Peyer's patch (tissue), 4 donors: ENCODE measurements around the gene ANKRD65. TPM values are rescaled to one million over a fixed set of nuclear protein-coding genes. Genes with fewer than 3 reads are reported as not detected.
"Not testable (repeated sequence)": the region's sequence is repeated elsewhere in the genome, so short reads cannot be mapped to it uniquely, and the experiment has no call there.

Source experiments
- DNase-seq, 3 donors: peaks; one replicate each; pipeline ENCODE4 v3.0.0-alpha.2; 2017 to 2019
- H3K27ac ChIP-seq, 4 donors: fragments of 200-600 bp; sonication (generic); one replicate each; pipeline ENCODE4 v1.5.1; 2016 to 2019
- H3K27me3 ChIP-seq, 2 donors: fragments of 200-600 bp; sonication (generic); one replicate each; pipeline ENCODE4 v1.5.1; 2019
- H3K36me3 ChIP-seq, 3 donors: fragments of 200-600 bp; sonication (generic); one replicate each; pipeline ENCODE4 v1.5.1; 2016 to 2019
- H3K4me1 ChIP-seq, 4 donors: fragments of 200-600 bp; sonication (generic); one replicate each; pipeline ENCODE4 v1.5.1; 2016 to 2019
- H3K4me3 ChIP-seq, 4 donors: fragments of 200-600 bp; sonication (generic); 1 replicate in 3 of 4; 2 replicates in 1 of 4; pipeline ENCODE4 v1.5.1; 2016 to 2019; ENCODE audit warnings: mild to moderate bottlenecking in 1 of 4
- H3K9me3 ChIP-seq, 4 donors: fragments of 200-600 bp; sonication (generic); one replicate each; pipeline ENCODE4 v1.5.1; 2016 to 2019; ENCODE audit warnings: mild to moderate bottlenecking in 1 of 4
- CTCF ChIP-seq, 6 experiments: fragments of 450-650 bp in 4 of 6; fragments of 200-600 bp in 2 of 6; sonication (generic) in 1 of 6; IDR thresholded peaks; one replicate each; pipeline ENCODE4 v1.5.1; 2017 to 2019; ENCODE audit warnings: antibody characterized with exemption in 6 of 6, mild to moderate bottlenecking in 3 of 6, moderate library complexity in 1 of 6
- POLR2A ChIP-seq, 2 donors: fragments of 450-650 bp; IDR thresholded peaks; one replicate each; pipeline ENCODE4 v1.5.1; 2017; ENCODE audit warnings: antibody characterized with exemption in 2 of 2, mild to moderate bottlenecking in 2 of 2, moderate library complexity in 2 of 2
- total RNA-seq, 4 donors: library from RNA; depleted of rRNA; stranded (reverse); fragments of >200 nt; gene quantifications; one replicate each; pipeline ENCODE4 v1.1.0, GENCODE V29; 2016

ANKRD65 gene
- total RNA-seq, 4 donors from 2014 or later = 0.54 to 11.6 (median 2.0) TPM

- H3K9me3 ChIP-seq = no peaks in the 10 kb centered on the region
- no peak overlapping the region for H3K4me3 ChIP-seq
- H3K4me1 ChIP-seq = no peaks in the 10 kb centered on the region
- no peak for TF ChIP-seq CTCF (IDR thresholded peaks at IDR 0.05)
- TF ChIP-seq POLR2A (IDR thresholded peaks at IDR 0.05) = no peak
- no peaks in the 10 kb centered on the region for H3K27me3 ChIP-seq
- DNase-seq = no peak
- H3K36me3 ChIP-seq = no peaks in the 10 kb centered on the region
- H3K27ac ChIP-seq = no peak overlapping the region
Measured at GRCh38 chr1:1451696-1452364, 30.8 kb upstream of the ANKRD65 start.

GRCh38 chr1:1450616-1451015 lies 29.5 kb upstream of the ANKRD65 start:
- not testable (repeated sequence) for H3K4me3 ChIP-seq, H3K36me3 ChIP-seq, H3K4me1 ChIP-seq, H3K9me3 ChIP-seq, H3K27me3 ChIP-seq, DNase-seq, H3K27ac ChIP-seq

- Histone ChIP-seq H3K27me3 (no peaks in the 10 kb centered on the region), H3K9me3 (no peaks in the 10 kb centered on the region), H3K36me3 (no peaks in the 10 kb centered on the region), H3K4me1 (no peaks in the 10 kb centered on the region), H3K4me3 (no peak within 1 kb of the TSS), H3K27ac (no peak within 1 kb of the TSS)
- no peak for DNase-seq
- TF ChIP-seq POLR2A (IDR thresholded peaks at IDR 0.05) = no peak
- no peak for TF ChIP-seq CTCF (IDR thresholded peaks at IDR 0.05)
Measured at GRCh38 chr1:1449099-1449739, 28.1 kb upstream of the ANKRD65 start, which contains the start of gene ATAD3C. Gene ATAD3C (plus strand): TSS chr1:1449689. CDS start chr1:1450684, 995 bp downstream.

GRCh38 chr1:1446631-1447030 lies 25.6 kb upstream of the ANKRD65 start:
- H3K4me1 ChIP-seq, H3K36me3 ChIP-seq, DNase-seq, H3K27me3 ChIP-seq, H3K9me3 ChIP-seq, H3K4me3 ChIP-seq, H3K27ac ChIP-seq: not testable (repeated sequence)

- H3K27ac ChIP-seq = no peak overlapping the region
- peaks cover 0 to 22% (median 0%) of the 10 kb centered on the region in 4 donors for H3K4me1 ChIP-seq
- DNase-seq = no peak
Measured at GRCh38 chr1:1442069-1442770, 21.1 kb upstream of the ANKRD65 start.

More at GRCh38 chr1:1442069-1442770, 21.1 kb upstream of the ANKRD65 start:
- Histone ChIP-seq H3K27me3 (no peaks in the 10 kb centered on the region), H3K36me3 (no peaks in the 10 kb centered on the region), H3K9me3 (no peaks in the 10 kb centered on the region), H3K4me3 (no peak overlapping the region)
- TF ChIP-seq CTCF (IDR thresholded peaks at IDR 0.05) (no peak), POLR2A (IDR thresholded peaks at IDR 0.05) (no peak)
